HCT116 (cell line): ENCODE results near the gene TRPM3. TPM values are rescaled to one million over a fixed set of nuclear protein-coding genes. Genes with fewer than 3 reads are reported as not detected.

Experiments used
- ATAC-seq: fragments of 200-7000 bp; cut with Tn5 transposase; 2 replicates; pipeline ENCODE4 v1.9.1; 2020; ENCODE audit warnings: mild to moderate bottlenecking, moderate library complexity
- BruUV-seq: library from RNA; stranded (reverse); fragments of 400-500 nt; replicated peaks from 2 replicates; lab custom pipeline; 2021; lab: Mats Ljungman, UMichigan
- CTCF ChIA-PET: fragments of 300-600 bp; sonication (Branson Sonifier 250); formaldehyde crosslinking; loops from one replicate; lab custom pipeline; 2021; ENCODE audit warnings: antibody characterized with exemption; lab: Charles Lee
- POLR2A ChIA-PET: fragments of 300-600, 350-600 bp; sonication (Branson Sonifier 250); formaldehyde crosslinking; loops from one replicate; lab custom pipeline; 2021; ENCODE audit warnings: antibody characterized with exemption; lab: Charles Lee
- RAD21 ChIA-PET, 2 experiments: fragments of 300-600 bp; sonication (Branson Sonifier 250); formaldehyde crosslinking; loops; one replicate each; lab custom pipeline; 2023; ENCODE audit warnings: low total read pairs in 2 of 2; ENCODE audit not compliant: uncharacterized antibody in 2 of 2, unreplicated experiment in 2 of 2, low non-redundant PET in 1 of 2; lab: Charles Lee
- DNase-seq: peaks from one replicate; pipeline ENCODE4 v3.0.0-alpha.2; 2010; ENCODE audit warnings: low read depth, low spot score
- H2AFZ ChIP-seq: fragments of 200-600 bp; shearing (Covaris generic), sonication (generic); 2 replicates; pipeline ENCODE4 v1.6.1; 2017; ENCODE audit warnings: low read depth, mixed run types, mixed read lengths, antibody characterized with exemption, low read length; ENCODE audit not compliant: poor library complexity, severe bottlenecking
- H3K27ac ChIP-seq: 2 replicates; pipeline ENCODE4 v1.5.1; 2012; ENCODE audit warnings: low read depth, low read length
- H3K27me3 ChIP-seq: fragments of 200-600 bp; sonication (generic); 2 replicates; pipeline ENCODE4 v1.6.1; 2016; ENCODE audit warnings: mixed run types, low read length, mixed read lengths; ENCODE audit not compliant: insufficient read depth
- H3K36me3 ChIP-seq, 2 experiments: fragments of 200-500 bp in 1 of 2; fragments of 200-600 bp in 1 of 2; sonication (Bioruptor generic) in 1 of 2; sonication (generic) in 1 of 2; 2 replicates each; pipeline versions ENCODE4 v1.5.1 to v1.6.1; 2014 to 2016; ENCODE audit warnings: low read length in 2 of 2, inconsistent platforms in 1 of 2, mixed read lengths in 1 of 2, mixed run types in 1 of 2; ENCODE audit not compliant: insufficient read depth in 2 of 2, control insufficient read depth in 1 of 2
- H3K4me1 ChIP-seq, 2 experiments: fragments of 200-600 bp in 1 of 2; sonication (generic) in 1 of 2; 2 replicates each; pipeline versions ENCODE4 v1.5.1 to v1.6.1; 2012 to 2017; ENCODE audit warnings: low read length in 2 of 2, inconsistent platforms in 1 of 2, mild to moderate bottlenecking in 1 of 2, mixed read lengths in 1 of 2, mixed run types in 1 of 2, moderate library complexity in 1 of 2; ENCODE audit not compliant: insufficient read depth in 2 of 2, control insufficient read depth in 1 of 2
- H3K4me2 ChIP-seq: fragments of 200-600 bp; sonication (generic); 2 replicates; pipeline ENCODE4 v1.6.1; 2017; ENCODE audit warnings: mixed run types, low read length, mixed read lengths
- H3K4me3 ChIP-seq, 2 experiments: fragments of 200-600 bp in 1 of 2; sonication (generic) in 1 of 2; replicated peaks in 1 of 2; 2 replicates each; pipeline ENCODE4 v1.5.1; 2011 to 2016; ENCODE audit warnings: low read length in 2 of 2, control low read depth in 1 of 2, low read depth in 1 of 2, mild to moderate bottlenecking in 1 of 2, mixed read lengths in 1 of 2, mixed run types in 1 of 2
- H3K79me2 ChIP-seq: fragments of 200-600 bp; sonication (generic); 2 replicates; pipeline ENCODE4 v1.6.1; 2017; ENCODE audit warnings: mild to moderate bottlenecking, mixed run types, low read length, moderate library complexity, mixed read lengths; ENCODE audit not compliant: insufficient read depth
- H3K9ac ChIP-seq: fragments of 200-600 bp; sonication (generic); 2 replicates; pipeline ENCODE4 v1.6.1; 2016; ENCODE audit warnings: low read length, mixed read lengths
- H3K9me2 ChIP-seq: fragments of 200-600 bp; sonication (generic), shearing (Covaris generic); 2 replicates; pipeline ENCODE4 v1.6.1; 2017; ENCODE audit warnings: mixed run types, mild to moderate bottlenecking, moderate library complexity; ENCODE audit not compliant: insufficient read depth
- H3K9me3 ChIP-seq, 2 experiments: fragments of 200-500 bp in 1 of 2; fragments of 200-600 bp in 1 of 2; sonication (Bioruptor generic) in 1 of 2; sonication (generic) in 1 of 2; 2 replicates each; pipeline ENCODE4 v1.6.1; 2014 to 2017; ENCODE audit warnings: low read length in 2 of 2, mixed read lengths in 2 of 2, inconsistent platforms in 1 of 2, low read depth in 1 of 2, mild to moderate bottlenecking in 1 of 2, mixed run types in 1 of 2, moderate library complexity in 1 of 2; ENCODE audit not compliant: control insufficient read depth in 1 of 2, insufficient read depth in 1 of 2
- H4K20me1 ChIP-seq: fragments of 200-600 bp; sonication (generic), shearing (Covaris generic); 2 replicates; pipeline ENCODE4 v1.6.1; 2017; ENCODE audit warnings: mixed run types, mild to moderate bottlenecking, moderate library complexity; ENCODE audit not compliant: insufficient read depth
- ATF3 ChIP-seq: IDR thresholded peaks from 2 replicates; pipeline ENCODE4 v1.6.1; 2012
- CBX3 ChIP-seq: IDR thresholded peaks from 2 replicates; pipeline ENCODE4 v1.6.1; 2012; ENCODE audit warnings: low read depth
- EZH2 ChIP-seq: fragments of 200-600 bp; sonication (generic); IDR thresholded peaks from 2 replicates; pipeline ENCODE4 v1.6.1; 2017; ENCODE audit warnings: antibody characterized with exemption, mixed run types
- FOSL1 ChIP-seq: IDR thresholded peaks from 2 replicates; pipeline ENCODE4 v1.6.1; 2012; ENCODE audit warnings: low read depth
- POLR2A ChIP-seq: IDR thresholded peaks from 2 replicates; pipeline ENCODE4 v1.7.0; 2011; ENCODE audit warnings: borderline replicate concordance; ENCODE audit not compliant: insufficient read depth, insufficient read length; ENCODE audit errors: extremely low read depth
- REST ChIP-seq: IDR thresholded peaks from 2 replicates; pipeline ENCODE4 v1.6.1; 2012; ENCODE audit warnings: low read depth
- SP1 ChIP-seq: IDR thresholded peaks from 2 replicates; pipeline ENCODE4 v1.6.1; 2012; ENCODE audit warnings: low read depth
- SRF ChIP-seq: IDR thresholded peaks from 2 replicates; pipeline ENCODE4 v1.6.1; 2012; ENCODE audit warnings: low read depth
- TCF7L2 ChIP-seq: IDR thresholded peaks from 2 replicates; pipeline ENCODE4 v1.7.0; 2011; ENCODE audit warnings: borderline replicate concordance, inconsistent platforms; ENCODE audit not compliant: insufficient read depth, insufficient read length; ENCODE audit errors: extremely low read depth
- YY1 ChIP-seq: IDR thresholded peaks from 2 replicates; pipeline ENCODE4 v1.6.1; 2011; ENCODE audit warnings: low read length, low read depth, moderate library complexity, mild to moderate bottlenecking; ENCODE audit not compliant: insufficient replicate concordance; ENCODE audit errors: extremely low read depth
- ZFX ChIP-seq: fragments of 450-650 bp; IDR thresholded peaks from 2 replicates; pipeline ENCODE4 v1.6.1; 2017
- ZNF274 ChIP-seq: fragments of 200-500 bp; sonication (Bioruptor generic); IDR thresholded peaks from 2 replicates; pipeline ENCODE4 v1.6.1; 2014; ENCODE audit warnings: mild to moderate bottlenecking, low read depth, low read length, inconsistent platforms
- intact Hi-C: fragments of 100-400 bp; cut with micrococcal nuclease; formaldehyde crosslinking; loops from 2 replicates; pipeline ENCODE4 v1.10.0; 2022
- total RNA-seq: library from RNA; stranded (reverse); gene quantifications from one replicate; pipeline ENCODE4 v1.2.1, GENCODE V29; 2021; ENCODE audit not compliant: unreplicated experiment

TRPM3 gene
- total RNA-seq, 1 experiment from 2014 or later = not detected

GRCh38 chr9:71147368-71147767, 25.9 kb upstream of the TRPM3 start:
- H2AFZ ChIP-seq = no peak overlapping the region
- no peak overlapping the region for H3K9ac ChIP-seq
- H3K4me1 ChIP-seq = no peaks in the 10 kb centered on the region
- H3K4me2 ChIP-seq = no peak overlapping the region
- H3K27ac ChIP-seq = no peak overlapping the region
- H3K9me3 ChIP-seq = no peaks in the 10 kb centered on the region
- ChIA-PET CTCF (no interaction called here), POLR2A (no interaction called here), RAD21 (no interaction called here)
- H3K79me2 ChIP-seq = no peaks in the 10 kb centered on the region
- H3K9me2 ChIP-seq = no peaks in the 10 kb centered on the region
- TF ChIP-seq ATF3 (no peak), TCF7L2 (no peak), SP1 (no peak), ZNF274 (no peak), EZH2 (no peak), REST (no peak), CBX3 (no peak), FOSL1 (no peak), ZFX (no peak), POLR2A (no peak), YY1 (no peak), SRF (no peak)
- intact Hi-C loops = no loop called here
- H4K20me1 ChIP-seq = no peaks in the 10 kb centered on the region
- no TSS peak for BruUV-seq
- H3K36me3 ChIP-seq = no peaks in the 10 kb centered on the region
- DNase-seq (no peak), ATAC-seq (no peak)
- no peaks in the 10 kb centered on the region for H3K27me3 ChIP-seq
- no peak overlapping the region for H3K4me3 ChIP-seq
